Liver (tissue), 9 donors: ENCODE data around the gene ADIPOR1. TPM values are rescaled to one million over a fixed set of nuclear protein-coding genes. Genes with fewer than 3 reads are reported as not detected.

Source experiments
- DNase-seq: peaks from one replicate; pipeline ENCODE4 v3.0.0-alpha.2; 2017; ENCODE audit warnings: low spot score
- H3K27ac ChIP-seq, 2 donors: one replicate each; pipeline ENCODE4 v1.7.0; 2013; ENCODE audit warnings: inconsistent platforms in 2 of 2, low read length in 2 of 2, control low read depth in 1 of 2, low read depth in 1 of 2, mild to moderate bottlenecking in 1 of 2
- H3K27me3 ChIP-seq, 4 donors: one replicate each; pipeline versions ENCODE4 v1.6.1 to v1.7.0; 2013; ENCODE audit warnings: low read length in 3 of 4, inconsistent platforms in 1 of 4, mild to moderate bottlenecking in 1 of 4, moderate library complexity in 1 of 4; ENCODE audit not compliant: control insufficient read depth in 4 of 4, insufficient read depth in 4 of 4
- H3K36me3 ChIP-seq, 4 donors: one replicate each; pipeline versions ENCODE4 v1.6.1 to v1.7.0; 2013; ENCODE audit warnings: low read length in 3 of 4, mild to moderate bottlenecking in 3 of 4, low read depth in 1 of 4, moderate library complexity in 1 of 4; ENCODE audit not compliant: control insufficient read depth in 4 of 4, insufficient read depth in 3 of 4
- H3K4me1 ChIP-seq, 4 donors: one replicate each; pipeline versions ENCODE4 v1.6.1 to v1.7.0; 2013; ENCODE audit warnings: low read length in 3 of 4, mild to moderate bottlenecking in 3 of 4, moderate library complexity in 1 of 4; ENCODE audit not compliant: control insufficient read depth in 4 of 4, insufficient read depth in 4 of 4
- H3K4me3 ChIP-seq, 3 donors: one replicate each; pipeline versions ENCODE4 v1.6.1 to v1.7.0; 2013; ENCODE audit warnings: low read length in 3 of 3, control low read depth in 1 of 3, low read depth in 1 of 3, mild to moderate bottlenecking in 1 of 3
- H3K9ac ChIP-seq, 2 donors: one replicate each; pipeline ENCODE4 v1.7.0; 2013; ENCODE audit warnings: low read length in 2 of 2, mild to moderate bottlenecking in 2 of 2, moderate library complexity in 2 of 2, control low read depth in 1 of 2, low read depth in 1 of 2
- H3K9me3 ChIP-seq, 4 donors: one replicate each; pipeline versions ENCODE4 v1.6.1 to v1.7.0; 2013; ENCODE audit warnings: low read length in 3 of 4; ENCODE audit not compliant: control insufficient read depth in 4 of 4
- CTCF ChIP-seq: fragments of 150-350 bp; IDR thresholded peaks from 2 replicates; pipeline ENCODE4 v1.5.1; 2017; ENCODE audit warnings: improper control_type of control experiment, low read depth, low read length; ENCODE audit not compliant: missing input control
- EGR1 ChIP-seq, 2 donors: IDR thresholded peaks; 2 replicates each; pipeline ENCODE4 v1.6.1; 2016 to 2018; ENCODE audit warnings: antibody characterized with exemption in 2 of 2, low read depth in 2 of 2
- FOXA2 ChIP-seq: IDR thresholded peaks from 2 replicates; pipeline ENCODE4 v1.6.1; 2016; ENCODE audit warnings: antibody characterized with exemption
- GABPA ChIP-seq, 2 donors: IDR thresholded peaks in 1 of 2; conservative IDR thresholded peaks in 1 of 2; 2 replicates each; pipeline ENCODE4 v1.6.1; 2016; ENCODE audit warnings: antibody characterized with exemption in 2 of 2, mild to moderate bottlenecking in 1 of 2, moderate library complexity in 1 of 2
- HNF4A ChIP-seq, 2 donors: conservative IDR thresholded peaks; 2 replicates each; pipeline ENCODE4 v1.6.1; 2016; ENCODE audit warnings: antibody characterized with exemption in 2 of 2, mild to moderate bottlenecking in 2 of 2
- HNF4G ChIP-seq: IDR thresholded peaks from 2 replicates; pipeline ENCODE4 v1.6.1; 2016; ENCODE audit warnings: antibody characterized with exemption
- NR2F2 ChIP-seq: IDR thresholded peaks from 2 replicates; pipeline ENCODE4 v1.6.1; 2016; ENCODE audit warnings: antibody characterized with exemption
- RAD21 ChIP-seq, 2 donors: IDR thresholded peaks; 2 replicates each; pipeline ENCODE4 v1.6.1; 2016; ENCODE audit warnings: antibody characterized with exemption in 2 of 2, mild to moderate bottlenecking in 2 of 2
- RXRA ChIP-seq, 2 donors: IDR thresholded peaks; 2 replicates each; pipeline ENCODE4 v1.6.1; 2017 to 2018; ENCODE audit warnings: antibody characterized with exemption in 2 of 2, mild to moderate bottlenecking in 1 of 2
- SP1 ChIP-seq: IDR thresholded peaks from 2 replicates; pipeline ENCODE4 v1.6.1; 2018; ENCODE audit warnings: antibody characterized with exemption, mild to moderate bottlenecking
- WGBS: extraction: QIAGEN DNeasy Blood & Tissue Kit; methylation state at CpG from one replicate; pipeline ENCODE4 v1.1.7; 2013; 5-methylcytosine and 5-hydroxymethylcytosine counted together
- polyA plus RNA-seq, 2 donors: library from polyadenylated mRNA; stranded (reverse) in 1 of 2; unstranded in 1 of 2; fragments of 200-250 nt in 1 of 2; fragments of >200 nt in 1 of 2; fragmentation: Nextera tagmentation in 1 of 2; extraction: Ambion mirVana in 1 of 2; gene quantifications; one replicate each; pipeline versions ENCODE4 v1.2.1 to v1.2.3, GENCODE V29; 2013 to 2015
- total RNA-seq, 2 donors: library from RNA; depleted of rRNA; stranded (reverse); fragments of >200 nt; gene quantifications; one replicate each; pipeline ENCODE4 v1.2.3, GENCODE V29; 2014
- TF ChIP-seq, protein P1 (sequence below): IDR thresholded peaks from 2 replicates; pipeline ENCODE4 v1.6.1; 2016; ENCODE audit warnings: antibody characterized with exemption, mild to moderate bottlenecking
- donor health status: healthy.
- donor health status: healthy.
- donor health status: healthy.
- donor health status: healthy.
- donor health status: healthy.

ADIPOR1 gene
- total and polyA plus RNA-seq, 4 donors = 58.5 to 175 (median 70.4) TPM

GRCh38 chr1:203000217-203000944, 42.3 kb upstream of the ADIPOR1 start:
- Histone ChIP-seq H3K4me1 (peaks cover 0 to 4% (median 0%) of the 10 kb centered on the region in 4 donors), H3K4me3 (no peak overlapping the region), H3K36me3 (no peaks in the 10 kb centered on the region), H3K9ac (no peak overlapping the region), H3K27me3 (no peaks in the 10 kb centered on the region), H3K9me3 (no peaks in the 10 kb centered on the region), H3K27ac (no peak overlapping the region)
- TF ChIP-seq RXRA (IDR thresholded peaks at IDR 0.05) = no peak
- 84% methylated on average over 3 of the region's 3 CpGs for WGBS
- no peak for DNase-seq

GRCh38 chr1:202998836-202999750, 41.0 kb upstream of the ADIPOR1 start:
- no peak overlapping the region for H3K9ac ChIP-seq
- H3K27me3 ChIP-seq = no peaks in the 10 kb centered on the region
- H3K4me1 ChIP-seq = peaks cover 0 to 4% (median 0%) of the 10 kb centered on the region in 4 donors
- 42% methylated on average over 14 of the region's 14 CpGs for WGBS
- no peak for TF ChIP-seq HNF4G
- TF ChIP-seq RXRA (IDR thresholded peaks at IDR 0.05) = no peak
- TF ChIP-seq, protein P1, sequence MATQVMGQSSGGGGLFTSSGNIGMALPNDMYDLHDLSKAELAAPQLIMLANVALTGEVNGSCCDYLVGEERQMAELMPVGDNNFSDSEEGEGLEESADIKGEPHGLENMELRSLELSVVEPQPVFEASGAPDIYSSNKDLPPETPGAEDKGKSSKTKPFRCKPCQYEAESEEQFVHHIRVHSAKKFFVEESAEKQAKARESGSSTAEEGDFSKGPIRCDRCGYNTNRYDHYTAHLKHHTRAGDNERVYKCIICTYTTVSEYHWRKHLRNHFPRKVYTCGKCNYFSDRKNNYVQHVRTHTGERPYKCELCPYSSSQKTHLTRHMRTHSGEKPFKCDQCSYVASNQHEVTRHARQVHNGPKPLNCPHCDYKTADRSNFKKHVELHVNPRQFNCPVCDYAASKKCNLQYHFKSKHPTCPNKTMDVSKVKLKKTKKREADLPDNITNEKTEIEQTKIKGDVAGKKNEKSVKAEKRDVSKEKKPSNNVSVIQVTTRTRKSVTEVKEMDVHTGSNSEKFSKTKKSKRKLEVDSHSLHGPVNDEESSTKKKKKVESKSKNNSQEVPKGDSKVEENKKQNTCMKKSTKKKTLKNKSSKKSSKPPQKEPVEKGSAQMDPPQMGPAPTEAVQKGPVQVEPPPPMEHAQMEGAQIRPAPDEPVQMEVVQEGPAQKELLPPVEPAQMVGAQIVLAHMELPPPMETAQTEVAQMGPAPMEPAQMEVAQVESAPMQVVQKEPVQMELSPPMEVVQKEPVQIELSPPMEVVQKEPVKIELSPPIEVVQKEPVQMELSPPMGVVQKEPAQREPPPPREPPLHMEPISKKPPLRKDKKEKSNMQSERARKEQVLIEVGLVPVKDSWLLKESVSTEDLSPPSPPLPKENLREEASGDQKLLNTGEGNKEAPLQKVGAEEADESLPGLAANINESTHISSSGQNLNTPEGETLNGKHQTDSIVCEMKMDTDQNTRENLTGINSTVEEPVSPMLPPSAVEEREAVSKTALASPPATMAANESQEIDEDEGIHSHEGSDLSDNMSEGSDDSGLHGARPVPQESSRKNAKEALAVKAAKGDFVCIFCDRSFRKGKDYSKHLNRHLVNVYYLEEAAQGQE = no peak
- TF ChIP-seq GABPA (IDR thresholded peaks at IDR 0.05 in 1 of 2, conservative IDR thresholded peaks at IDR 0.05 in 1 of 2) = no peak
- peak; percentile 78 for TF ChIP-seq CTCF
- TF ChIP-seq RAD21 (IDR thresholded peaks at IDR 0.05) = peak; percentile 84 to 88
- no peak for TF ChIP-seq EGR1 (IDR thresholded peaks at IDR 0.05; ENCODE audit: low read depth in 2 of 2)
- no peak for TF ChIP-seq NR2F2
- no peak for TF ChIP-seq HNF4A (conservative IDR thresholded peaks at IDR 0.05)
- no peak for TF ChIP-seq FOXA2
- no peak for TF ChIP-seq SP1
- H3K9me3 ChIP-seq = no peaks in the 10 kb centered on the region
- DNase-seq = peak; percentile 72
- H3K4me3 ChIP-seq = no peak overlapping the region
- no peaks in the 10 kb centered on the region for H3K36me3 ChIP-seq
- no peak overlapping the region for H3K27ac ChIP-seq
